ENCODE data around the gene PTPRD. TPM values are rescaled to one million over a fixed set of nuclear protein-coding genes. Genes with fewer than 3 reads are reported as not detected.

The PTPRD gene
- total RNA-seq, 2 donors from 2014 or later: 60.1 to 75.7 TPM

DNA sequence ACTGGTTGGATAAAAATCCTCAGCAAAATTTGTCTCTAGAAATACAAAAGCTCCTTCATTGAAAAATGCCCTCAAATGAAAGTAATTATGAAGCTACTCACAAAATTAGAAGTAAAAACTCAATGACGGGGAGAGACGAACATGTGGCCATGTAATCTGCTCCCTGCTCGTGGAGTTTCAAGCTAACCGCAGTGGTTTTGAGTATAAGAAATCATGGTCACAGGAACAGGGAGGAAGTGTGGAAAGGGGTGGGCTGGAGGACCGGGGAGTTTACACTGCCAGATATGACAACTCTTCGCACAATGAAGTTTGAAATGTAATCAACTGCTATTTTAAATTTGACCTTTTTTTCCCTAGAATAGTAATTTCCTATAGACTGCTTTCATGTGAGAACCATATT is 2047.8 kb downstream of the PTPRD start:
- no peak overlapping the region for H3K9ac ChIP-seq (ENCODE audit: low read depth in 2 of 2, low read length in 2 of 2)
- no peak for DNase-seq
- no peak overlapping the region for H3K4me3 ChIP-seq
- no peaks in the 10 kb centered on the region for H3K36me3 ChIP-seq
- H3K9me3 ChIP-seq: no peaks in the 10 kb centered on the region
- H3K27me3 ChIP-seq: no peaks in the 10 kb centered on the region
- TF ChIP-seq, protein P1, sequence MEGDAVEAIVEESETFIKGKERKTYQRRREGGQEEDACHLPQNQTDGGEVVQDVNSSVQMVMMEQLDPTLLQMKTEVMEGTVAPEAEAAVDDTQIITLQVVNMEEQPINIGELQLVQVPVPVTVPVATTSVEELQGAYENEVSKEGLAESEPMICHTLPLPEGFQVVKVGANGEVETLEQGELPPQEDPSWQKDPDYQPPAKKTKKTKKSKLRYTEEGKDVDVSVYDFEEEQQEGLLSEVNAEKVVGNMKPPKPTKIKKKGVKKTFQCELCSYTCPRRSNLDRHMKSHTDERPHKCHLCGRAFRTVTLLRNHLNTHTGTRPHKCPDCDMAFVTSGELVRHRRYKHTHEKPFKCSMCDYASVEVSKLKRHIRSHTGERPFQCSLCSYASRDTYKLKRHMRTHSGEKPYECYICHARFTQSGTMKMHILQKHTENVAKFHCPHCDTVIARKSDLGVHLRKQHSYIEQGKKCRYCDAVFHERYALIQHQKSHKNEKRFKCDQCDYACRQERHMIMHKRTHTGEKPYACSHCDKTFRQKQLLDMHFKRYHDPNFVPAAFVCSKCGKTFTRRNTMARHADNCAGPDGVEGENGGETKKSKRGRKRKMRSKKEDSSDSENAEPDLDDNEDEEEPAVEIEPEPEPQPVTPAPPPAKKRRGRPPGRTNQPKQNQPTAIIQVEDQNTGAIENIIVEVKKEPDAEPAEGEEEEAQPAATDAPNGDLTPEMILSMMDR (IDR thresholded peaks at IDR 0.05): no peak
- H3K4me1 ChIP-seq: no peaks in the 10 kb centered on the region
- H3K27ac ChIP-seq: no peak overlapping the region
- intact Hi-C loops (cut with DNase I): no loop called here

DNA sequence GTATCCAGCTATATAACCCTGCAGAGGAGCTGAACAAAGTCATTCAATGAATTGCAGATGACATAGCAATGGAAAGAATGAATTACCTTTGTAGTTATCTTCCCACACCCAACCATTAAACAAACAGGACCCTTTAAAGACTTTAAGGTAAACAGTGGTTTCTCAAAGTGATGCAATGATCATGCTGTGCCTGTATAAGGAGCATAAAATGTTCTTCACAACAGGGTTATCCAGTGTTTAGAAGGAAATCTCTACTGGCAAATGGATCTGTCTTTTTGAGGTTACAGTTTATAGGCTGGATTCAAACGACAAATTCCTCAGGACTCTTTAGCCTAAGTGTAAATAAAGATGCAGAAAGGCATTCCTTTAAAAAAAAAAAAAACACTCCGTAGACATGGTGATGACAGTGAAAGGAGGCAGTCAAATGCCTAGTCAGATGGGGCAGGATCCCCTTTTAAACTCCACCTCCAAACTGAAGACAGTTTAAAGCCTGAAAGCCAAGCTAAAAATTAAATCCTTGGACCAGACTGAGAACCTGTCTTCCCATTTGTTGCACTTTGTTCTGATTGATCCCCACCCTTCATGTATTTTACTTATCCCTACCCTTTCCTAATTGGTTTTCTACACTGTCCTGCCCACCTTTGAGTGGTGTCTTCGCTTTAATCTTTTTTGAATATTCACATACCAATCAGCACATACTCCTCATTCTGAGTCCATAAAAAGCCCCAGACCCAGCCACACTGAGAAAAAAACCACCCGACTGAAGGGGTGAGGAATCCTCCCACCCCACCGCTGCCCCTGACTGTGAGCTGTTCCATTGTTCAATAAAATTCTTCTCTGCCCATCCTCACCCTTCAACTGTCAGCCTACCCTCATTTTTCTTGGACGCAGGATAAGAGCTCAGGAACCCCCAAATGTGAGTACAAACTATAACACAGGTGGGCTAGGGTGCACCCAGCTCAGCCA is 2052.0 kb downstream of the PTPRD start:
- intact Hi-C loops (cut with DNase I): no loop called here
- Histone ChIP-seq H3K27me3 (no peaks in the 10 kb centered on the region), H3K9ac (ENCODE audit: low read depth in 2 of 2, low read length in 2 of 2) (no peak overlapping the region), H3K9me3 (no peaks in the 10 kb centered on the region), H3K4me3 (no peak overlapping the region), H3K36me3 (no peaks in the 10 kb centered on the region), H3K27ac (no peak overlapping the region), H3K4me1 (no peaks in the 10 kb centered on the region)
- DNase-seq: no peak
- TF ChIP-seq, protein P1 (IDR thresholded peaks at IDR 0.05): no peak

DNA sequence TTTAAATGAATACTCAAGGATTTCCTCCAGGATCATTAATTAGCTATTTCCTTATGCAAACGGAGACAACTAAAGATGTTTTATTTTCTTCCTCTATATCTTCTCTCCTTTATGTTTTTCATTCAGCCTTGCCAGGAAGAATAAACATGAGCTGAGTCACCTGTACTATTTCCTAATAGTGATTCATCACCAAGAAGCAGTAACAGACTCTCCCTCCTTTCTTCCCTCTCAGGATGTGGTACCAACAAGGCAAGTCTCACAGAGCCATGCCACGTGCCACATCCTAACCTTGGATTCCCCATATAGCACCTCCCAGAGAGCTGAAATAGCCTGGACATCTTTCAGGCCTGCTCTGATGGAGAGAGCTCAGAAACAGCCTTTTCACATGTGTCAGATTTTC is 2054.6 kb downstream of the PTPRD start:
- TF ChIP-seq, protein P1 (IDR thresholded peaks at IDR 0.05): no peak
- no peaks in the 10 kb centered on the region for H3K27me3 ChIP-seq

DNA sequence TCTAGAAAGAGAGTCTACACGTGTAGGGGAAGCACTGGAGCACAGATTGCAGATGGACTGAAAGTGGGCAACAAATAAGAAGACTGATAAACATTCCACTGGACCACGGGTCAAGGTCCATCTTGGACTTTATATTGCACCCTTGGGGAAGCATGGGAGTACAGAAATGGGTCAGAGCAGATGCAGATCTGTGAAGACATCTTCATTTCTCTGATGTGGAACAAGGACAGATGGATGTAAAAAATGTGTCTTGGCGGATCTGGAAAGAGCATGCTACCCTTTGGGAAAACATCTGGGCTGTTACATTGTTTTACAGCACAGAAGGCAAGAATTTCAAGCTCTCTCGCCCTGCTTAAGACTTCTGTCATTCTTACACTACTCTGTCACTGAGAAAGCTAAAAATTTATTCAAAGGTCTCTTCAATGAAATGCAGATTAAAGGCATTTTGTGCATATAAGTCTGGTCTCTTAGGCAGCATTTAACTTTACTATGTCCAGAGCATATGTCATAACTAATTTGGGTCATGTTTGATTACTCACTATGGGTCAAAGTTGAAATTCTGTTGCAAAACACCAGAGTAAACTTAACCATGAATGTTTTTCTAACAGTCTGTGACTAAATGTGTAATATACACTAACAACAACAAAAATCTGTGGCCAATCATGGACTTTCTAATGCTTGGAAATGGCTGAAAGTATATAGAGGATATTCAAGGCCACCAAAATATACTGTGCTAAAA is 2056.9 kb downstream of the PTPRD start:
- no peak for DNase-seq
- H3K27me3 ChIP-seq: no peaks in the 10 kb centered on the region
- H3K9me3 ChIP-seq: no peaks in the 10 kb centered on the region
- intact Hi-C loops (cut with DNase I): no loop called here
- TF ChIP-seq, protein P1 (IDR thresholded peaks at IDR 0.05): no peak
- no peak overlapping the region for H3K9ac ChIP-seq (ENCODE audit: low read depth in 2 of 2, low read length in 2 of 2)
- no peak overlapping the region for H3K4me3 ChIP-seq
- no peaks in the 10 kb centered on the region for H3K4me1 ChIP-seq
- H3K36me3 ChIP-seq: no peaks in the 10 kb centered on the region
- H3K27ac ChIP-seq: no peak overlapping the region

More for the DNA sequence above, 2054.6 kb downstream of the PTPRD start:
- DNase-seq: no peak
- Histone ChIP-seq H3K4me1 (no peaks in the 10 kb centered on the region), H3K9me3 (no peaks in the 10 kb centered on the region), H3K9ac (ENCODE audit: low read depth in 2 of 2, low read length in 2 of 2) (no peak overlapping the region), H3K4me3 (no peak overlapping the region), H3K36me3 (no peaks in the 10 kb centered on the region), H3K27ac (no peak overlapping the region)
- intact Hi-C loops (cut with DNase I): no loop called here

DNA sequence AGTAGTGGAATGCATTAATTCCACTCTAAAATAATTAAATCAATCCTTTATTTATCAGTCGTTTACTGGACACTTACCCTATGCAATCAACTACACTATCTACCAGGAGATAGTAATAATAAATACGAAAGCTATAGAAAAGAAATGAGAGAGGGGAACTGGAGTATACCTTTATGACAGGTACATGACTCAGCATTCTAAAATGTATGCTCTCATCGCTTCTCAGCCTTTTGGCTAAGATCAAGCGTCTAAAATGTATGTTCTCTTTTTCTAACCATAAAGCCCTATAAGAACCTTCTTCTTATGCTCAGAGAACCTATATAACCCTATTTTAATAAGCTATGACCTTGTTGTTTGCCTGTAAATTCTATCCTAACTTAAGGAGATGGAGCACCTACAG is 2059.4 kb downstream of the PTPRD start:
- no peaks in the 10 kb centered on the region for H3K27me3 ChIP-seq
- no peak overlapping the region for H3K4me3 ChIP-seq
- H3K4me1 ChIP-seq: no peaks in the 10 kb centered on the region
- H3K9me3 ChIP-seq: no peaks in the 10 kb centered on the region
- TF ChIP-seq, protein P1 (IDR thresholded peaks at IDR 0.05): no peak
- no peak for DNase-seq
- intact Hi-C loops (cut with DNase I): no loop called here
- H3K36me3 ChIP-seq: no peaks in the 10 kb centered on the region
- no peak overlapping the region for H3K27ac ChIP-seq
- H3K9ac ChIP-seq (ENCODE audit: low read depth in 2 of 2, low read length in 2 of 2): no peak overlapping the region
